ENCODE results near the gene ECSIT. TPM values are rescaled to one million over a fixed set of nuclear protein-coding genes. Genes with fewer than 3 reads are reported as not detected.

Gene ECSIT
- total and polyA plus RNA-seq, 2 experiments from 2014 or later = 36.6 to 66.5 TPM

DNA sequence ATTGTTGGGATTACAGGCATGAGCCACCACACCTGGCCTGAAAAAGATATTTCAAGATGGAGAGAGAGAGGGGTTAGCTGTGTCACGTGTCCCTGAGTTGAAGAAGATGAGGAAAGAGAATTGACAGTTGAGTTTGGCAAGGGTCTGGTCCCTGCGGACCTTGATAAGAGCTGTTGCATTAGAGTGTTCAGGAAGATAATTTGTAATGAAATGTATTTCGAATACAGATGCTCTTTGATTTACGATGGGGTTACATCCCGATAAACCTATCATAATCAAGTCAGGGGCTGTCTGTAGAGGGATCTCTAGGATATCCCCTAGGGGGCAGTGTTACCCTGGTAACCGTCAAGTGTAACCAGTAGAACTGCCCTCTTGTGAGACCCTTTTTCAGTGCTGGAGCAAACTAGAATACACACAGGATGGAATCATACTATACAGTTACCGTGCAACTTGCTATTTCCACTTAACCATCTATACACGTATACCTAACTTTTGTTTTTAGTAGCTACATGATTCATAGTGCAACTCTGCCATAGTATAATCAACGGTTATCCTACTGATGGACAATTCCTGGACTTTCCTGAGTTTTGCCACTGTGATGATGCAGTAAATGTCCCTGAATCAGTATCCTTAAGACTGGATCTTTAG lies 31.6 kb upstream of the ECSIT start:
- peaks cover 14% of the 10 kb centered on the region for H4K20me1 ChIP-seq (replicated peaks; ENCODE audit: insufficient read depth)
- no peak overlapping the region for H3K4me2 ChIP-seq
- H3K79me2 ChIP-seq (replicated peaks; ENCODE audit: insufficient read depth) = peaks cover 32% of the 10 kb centered on the region
- H2AFZ ChIP-seq = no peak overlapping the region
- TF ChIP-seq, protein P1, sequence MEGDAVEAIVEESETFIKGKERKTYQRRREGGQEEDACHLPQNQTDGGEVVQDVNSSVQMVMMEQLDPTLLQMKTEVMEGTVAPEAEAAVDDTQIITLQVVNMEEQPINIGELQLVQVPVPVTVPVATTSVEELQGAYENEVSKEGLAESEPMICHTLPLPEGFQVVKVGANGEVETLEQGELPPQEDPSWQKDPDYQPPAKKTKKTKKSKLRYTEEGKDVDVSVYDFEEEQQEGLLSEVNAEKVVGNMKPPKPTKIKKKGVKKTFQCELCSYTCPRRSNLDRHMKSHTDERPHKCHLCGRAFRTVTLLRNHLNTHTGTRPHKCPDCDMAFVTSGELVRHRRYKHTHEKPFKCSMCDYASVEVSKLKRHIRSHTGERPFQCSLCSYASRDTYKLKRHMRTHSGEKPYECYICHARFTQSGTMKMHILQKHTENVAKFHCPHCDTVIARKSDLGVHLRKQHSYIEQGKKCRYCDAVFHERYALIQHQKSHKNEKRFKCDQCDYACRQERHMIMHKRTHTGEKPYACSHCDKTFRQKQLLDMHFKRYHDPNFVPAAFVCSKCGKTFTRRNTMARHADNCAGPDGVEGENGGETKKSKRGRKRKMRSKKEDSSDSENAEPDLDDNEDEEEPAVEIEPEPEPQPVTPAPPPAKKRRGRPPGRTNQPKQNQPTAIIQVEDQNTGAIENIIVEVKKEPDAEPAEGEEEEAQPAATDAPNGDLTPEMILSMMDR (conservative IDR thresholded peaks at IDR 0.05; ENCODE audit: low read depth in 2 of 2) = peak; percentile 87 to 88
- TF ChIP-seq, protein P2, sequence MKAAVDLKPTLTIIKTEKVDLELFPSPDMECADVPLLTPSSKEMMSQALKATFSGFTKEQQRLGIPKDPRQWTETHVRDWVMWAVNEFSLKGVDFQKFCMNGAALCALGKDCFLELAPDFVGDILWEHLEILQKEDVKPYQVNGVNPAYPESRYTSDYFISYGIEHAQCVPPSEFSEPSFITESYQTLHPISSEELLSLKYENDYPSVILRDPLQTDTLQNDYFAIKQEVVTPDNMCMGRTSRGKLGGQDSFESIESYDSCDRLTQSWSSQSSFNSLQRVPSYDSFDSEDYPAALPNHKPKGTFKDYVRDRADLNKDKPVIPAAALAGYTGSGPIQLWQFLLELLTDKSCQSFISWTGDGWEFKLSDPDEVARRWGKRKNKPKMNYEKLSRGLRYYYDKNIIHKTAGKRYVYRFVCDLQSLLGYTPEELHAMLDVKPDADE (IDR thresholded peaks at IDR 0.05) = no peak
- ATAC-seq (peak; percentile 72), DNase-seq (ENCODE audit: low spot score) (peak; percentile 95)
- no peaks in the 10 kb centered on the region for H3K36me3 ChIP-seq (ENCODE audit: insufficient read depth)
- Mint-ChIP-seq H3K27ac (no peak overlapping the region; the same call in 1 of the 2 replicates), H3K4me1 (peaks cover 8% of the 10 kb centered on the region), H3K27me3 (ENCODE audit: insufficient read depth, low read depth, poor library complexity) (peaks cover 7% of the 10 kb centered on the region), H3K9me3 (no peaks in the 10 kb centered on the region; the same call in 2 of the 3 replicates), H3K4me3 (peak overlapping the region; percentile 63), H3K36me3 (ENCODE audit: low read depth) (peaks cover 8% of the 10 kb centered on the region)
- H3K4me3 ChIP-seq = peak overlapping the region; percentile 98; the same call in 1 of the 2 replicates
- peaks cover 7% of the 10 kb centered on the region; the same call in 1 of the 2 replicates for H3K4me1 ChIP-seq (ENCODE audit: insufficient read depth)
- H3K9me2 ChIP-seq (ENCODE audit: insufficient read depth) = no peaks in the 10 kb centered on the region
- no peak overlapping the region for H3K27ac ChIP-seq (ENCODE audit: low read depth)
- H3F3A ChIP-seq (replicated peaks; ENCODE audit: low read depth) = no peaks in the 10 kb centered on the region
- H3K27me3 ChIP-seq (ENCODE audit: insufficient read depth) = no peaks in the 10 kb centered on the region

DNA sequence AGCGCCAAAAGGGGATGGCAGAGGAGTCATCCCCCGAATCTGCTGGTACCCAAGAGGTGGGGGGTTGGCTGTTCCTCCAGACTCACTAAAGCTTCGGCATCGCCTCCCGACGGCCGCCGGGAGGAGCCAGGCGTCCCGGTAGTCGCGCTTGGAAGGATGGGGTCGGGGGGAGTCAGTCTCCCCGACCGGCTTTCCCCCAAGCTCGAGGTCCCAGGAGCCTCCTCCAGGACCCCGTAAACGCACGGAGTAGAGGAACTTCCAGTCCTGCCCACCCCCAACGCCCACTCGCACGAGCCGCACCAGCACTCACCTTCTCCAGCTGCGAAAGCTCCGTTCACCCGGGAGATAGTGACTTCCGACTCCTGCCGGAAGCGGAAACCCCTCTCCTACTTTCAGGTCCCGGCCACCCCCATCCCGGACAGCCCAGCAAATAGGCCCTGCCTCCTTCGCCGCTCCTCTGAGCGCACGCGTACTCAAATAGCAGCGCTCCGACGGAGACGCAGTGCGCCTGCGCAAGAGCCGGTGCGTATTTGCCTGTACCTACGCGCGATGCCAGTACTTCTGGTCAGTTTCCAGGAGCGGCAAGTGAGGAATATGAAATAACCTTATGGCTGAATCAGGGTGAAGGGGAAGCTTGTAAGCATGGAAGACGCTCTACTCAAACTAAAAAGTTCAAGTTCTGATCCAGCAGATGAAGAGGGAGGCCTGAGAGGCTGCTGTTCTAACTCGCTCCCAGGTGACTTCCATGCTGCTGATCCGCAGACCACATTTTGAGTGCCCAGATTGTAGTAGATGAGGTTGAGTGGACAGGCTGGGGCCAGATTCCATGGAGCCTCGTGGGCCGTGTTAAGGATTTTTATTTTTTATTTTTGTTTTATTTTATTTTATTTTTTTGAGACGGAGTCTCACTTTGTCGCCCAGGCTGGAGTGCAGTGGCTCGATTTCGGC lies 30.2 kb upstream of the ECSIT start, which contains the start of gene ELOF1:
ELOF1 (minus strand) TSS at position 350 of the 948 bp plus-strand sequence. CDS start 4,883 bp downstream, outside the sequence.
- Histone ChIP-seq H3F3A (replicated peaks; ENCODE audit: low read depth) (no peaks in the 10 kb centered on the region), H3K36me3 (ENCODE audit: insufficient read depth) (no peaks in the 10 kb centered on the region; the same call in 1 of the 2 replicates), H3K27me3 (ENCODE audit: insufficient read depth) (no peaks in the 10 kb centered on the region), H3K4me3 (peak within 1 kb of the TSS; percentile 98), H3K9me2 (ENCODE audit: insufficient read depth) (no peaks in the 10 kb centered on the region), H3K4me2 (peak within 1 kb of the TSS; percentile 96), H4K20me1 (replicated peaks; ENCODE audit: insufficient read depth) (peaks cover 14% of the 10 kb centered on the region), H3K4me1 (ENCODE audit: insufficient read depth) (peaks cover 7% of the 10 kb centered on the region; the same call in 1 of the 2 replicates), H3K79me2 (replicated peaks; ENCODE audit: insufficient read depth) (peaks cover 36% of the 10 kb centered on the region), H3K27ac (ENCODE audit: low read depth) (0 out of 2 replicates have a peak within 1 kb of the TSS, but pooled peaks have one; percentile 64), H2AFZ (peak within 1 kb of the TSS; percentile 56)
- ATAC-seq = peak; percentile 97
- Mint-ChIP-seq H3K4me1 (peaks cover 8% of the 10 kb centered on the region), H3K27me3 (ENCODE audit: insufficient read depth, low read depth, poor library complexity) (peaks cover 7% of the 10 kb centered on the region), H3K4me3 (peak within 1 kb of the TSS; percentile 95), H3K9me3 (no peaks in the 10 kb centered on the region; the same call in 2 of the 3 replicates), H3K36me3 (ENCODE audit: low read depth) (peaks cover 13% of the 10 kb centered on the region), H3K27ac (peak within 1 kb of the TSS; percentile 96)
- DNase-seq (ENCODE audit: low spot score) = peak; percentile 100
- TF ChIP-seq ZNF114 (CRISPR knock-in tag; IDR thresholded peaks at IDR 0.05) = no peak
- TF ChIP-seq, protein P2 (IDR thresholded peaks at IDR 0.05) = no peak
- TF ChIP-seq, protein P1 (conservative IDR thresholded peaks at IDR 0.05; ENCODE audit: low read depth in 2 of 2) = 0 out of 4 replicates have a peak, but pooled peaks have one; percentile 10 to 14
- TF ChIP-seq, protein P3, sequence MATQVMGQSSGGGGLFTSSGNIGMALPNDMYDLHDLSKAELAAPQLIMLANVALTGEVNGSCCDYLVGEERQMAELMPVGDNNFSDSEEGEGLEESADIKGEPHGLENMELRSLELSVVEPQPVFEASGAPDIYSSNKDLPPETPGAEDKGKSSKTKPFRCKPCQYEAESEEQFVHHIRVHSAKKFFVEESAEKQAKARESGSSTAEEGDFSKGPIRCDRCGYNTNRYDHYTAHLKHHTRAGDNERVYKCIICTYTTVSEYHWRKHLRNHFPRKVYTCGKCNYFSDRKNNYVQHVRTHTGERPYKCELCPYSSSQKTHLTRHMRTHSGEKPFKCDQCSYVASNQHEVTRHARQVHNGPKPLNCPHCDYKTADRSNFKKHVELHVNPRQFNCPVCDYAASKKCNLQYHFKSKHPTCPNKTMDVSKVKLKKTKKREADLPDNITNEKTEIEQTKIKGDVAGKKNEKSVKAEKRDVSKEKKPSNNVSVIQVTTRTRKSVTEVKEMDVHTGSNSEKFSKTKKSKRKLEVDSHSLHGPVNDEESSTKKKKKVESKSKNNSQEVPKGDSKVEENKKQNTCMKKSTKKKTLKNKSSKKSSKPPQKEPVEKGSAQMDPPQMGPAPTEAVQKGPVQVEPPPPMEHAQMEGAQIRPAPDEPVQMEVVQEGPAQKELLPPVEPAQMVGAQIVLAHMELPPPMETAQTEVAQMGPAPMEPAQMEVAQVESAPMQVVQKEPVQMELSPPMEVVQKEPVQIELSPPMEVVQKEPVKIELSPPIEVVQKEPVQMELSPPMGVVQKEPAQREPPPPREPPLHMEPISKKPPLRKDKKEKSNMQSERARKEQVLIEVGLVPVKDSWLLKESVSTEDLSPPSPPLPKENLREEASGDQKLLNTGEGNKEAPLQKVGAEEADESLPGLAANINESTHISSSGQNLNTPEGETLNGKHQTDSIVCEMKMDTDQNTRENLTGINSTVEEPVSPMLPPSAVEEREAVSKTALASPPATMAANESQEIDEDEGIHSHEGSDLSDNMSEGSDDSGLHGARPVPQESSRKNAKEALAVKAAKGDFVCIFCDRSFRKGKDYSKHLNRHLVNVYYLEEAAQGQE (IDR thresholded peaks at IDR 0.05; ENCODE audit: unreplicated experiment) = no peak
- TF ChIP-seq NANOG (IDR thresholded peaks at IDR 0.05; ENCODE audit: borderline replicate concordance) = no peak
- peak; percentile 97 for TF ChIP-seq POLR2AphosphoS5 (IDR thresholded peaks at IDR 0.05; ENCODE audit: low read depth)

Data from GM23338 (cell line).